NCI-H2029 treated with DMSO at 0.1 percent for 48 hours (cell line): ENCODE data around the gene CYP51A1.
"Not testable (repeated sequence)": the region's sequence is repeated elsewhere in the genome, so short reads cannot be mapped to it uniquely, and the experiment has no call there.

Experiments
- DNase-seq: peaks from one replicate; lab custom pipeline; 2025; lab: John Stamatoyannopoulos, UW

Gene CYP51A1

GRCh38 chr7:92131093-92131492 lies 3.2 kb downstream of the CYP51A1 start:
- DNase-seq = no peak

- no peak for DNase-seq
These were observed 12.6 kb downstream of the CYP51A1 start for GRCh38 chr7:92121681-92122080.

- DNase-seq = peak; percentile 40
These were observed 15.0 kb downstream of the CYP51A1 start for GRCh38 chr7:92119213-92119759.

- no peak for DNase-seq
These were observed 17.3 kb downstream of the CYP51A1 start for GRCh38 chr7:92116949-92117348.

- no peak for DNase-seq
These were observed 18.5 kb downstream of the CYP51A1 start for GRCh38 chr7:92115821-92116220.

- DNase-seq = no peak
These were observed 23.4 kb downstream of the CYP51A1 start for GRCh38 chr7:92110857-92111256.

GRCh38 chr7:92108821-92109220 lies 25.5 kb downstream of the CYP51A1 start:
- no peak for DNase-seq

GRCh38 chr7:92102862-92103261 lies 31.4 kb downstream of the CYP51A1 start:
- DNase-seq = not testable (repeated sequence)

GRCh38 chr7:92100534-92100933 lies 33.7 kb downstream of the CYP51A1 start:
- no peak for DNase-seq

GRCh38 chr7:92095380-92095779 lies 38.9 kb downstream of the CYP51A1 start:
- no peak for DNase-seq

- no peak for DNase-seq
These were observed 42.1 kb downstream of the CYP51A1 start for GRCh38 chr7:92092210-92092609.

GRCh38 chr7:92088266-92088665 lies 46.0 kb downstream of the CYP51A1 start:
- no peak for DNase-seq

GRCh38 chr7:92083922-92084321 lies 50.4 kb downstream of the CYP51A1 start:
- not testable (repeated sequence) for DNase-seq

GRCh38 chr7:92076509-92076908 lies 57.8 kb downstream of the CYP51A1 start:
- no peak for DNase-seq

GRCh38 chr7:92075455-92076158 lies 58.7 kb downstream of the CYP51A1 start:
- DNase-seq = no peak

GRCh38 chr7:92072708-92073107 lies 61.6 kb downstream of the CYP51A1 start:
- DNase-seq = no peak

GRCh38 chr7:92072121-92072520 lies 62.2 kb downstream of the CYP51A1 start:
- no peak for DNase-seq

- DNase-seq = no peak
These were observed 63.2 kb downstream of the CYP51A1 start for GRCh38 chr7:92071032-92071431.

GRCh38 chr7:92064438-92065029 lies 69.7 kb downstream of the CYP51A1 start:
- no peak for DNase-seq
